Fibroblast of skin of left quadriceps (primary cell): ENCODE data around the gene TMEM116.
"Not testable (repeated sequence)": the region's sequence is repeated elsewhere in the genome, so short reads cannot be mapped to it uniquely, and the experiment has no call there.

Source experiments
- DNase-seq, 2 experiments: peaks; one replicate each; pipeline ENCODE4 v3.0.0-alpha.2; 2013; ENCODE audit warnings: low read depth in 2 of 2

TMEM116 gene

DNA sequence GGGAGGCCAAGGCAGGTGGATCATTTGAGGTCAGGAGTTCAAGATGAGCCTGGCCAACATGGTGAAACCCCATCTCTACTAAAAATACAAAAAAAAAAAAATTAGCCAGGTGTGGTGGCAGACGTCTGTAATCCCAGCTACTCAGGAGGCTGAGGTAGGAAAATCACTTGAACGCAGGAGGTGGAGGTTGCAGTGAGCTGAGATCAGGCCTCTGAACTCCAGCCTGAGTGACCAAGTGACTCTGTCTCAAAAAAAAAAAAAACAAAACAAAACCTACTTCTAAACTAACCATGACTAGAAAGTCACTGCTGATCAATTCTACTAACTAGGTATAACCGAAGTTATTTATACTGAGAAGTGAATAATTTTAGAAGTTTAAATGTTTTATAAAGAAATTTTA lies 3.4 kb downstream of the TMEM116 start:
- DNase-seq = not testable (repeated sequence)

DNA sequence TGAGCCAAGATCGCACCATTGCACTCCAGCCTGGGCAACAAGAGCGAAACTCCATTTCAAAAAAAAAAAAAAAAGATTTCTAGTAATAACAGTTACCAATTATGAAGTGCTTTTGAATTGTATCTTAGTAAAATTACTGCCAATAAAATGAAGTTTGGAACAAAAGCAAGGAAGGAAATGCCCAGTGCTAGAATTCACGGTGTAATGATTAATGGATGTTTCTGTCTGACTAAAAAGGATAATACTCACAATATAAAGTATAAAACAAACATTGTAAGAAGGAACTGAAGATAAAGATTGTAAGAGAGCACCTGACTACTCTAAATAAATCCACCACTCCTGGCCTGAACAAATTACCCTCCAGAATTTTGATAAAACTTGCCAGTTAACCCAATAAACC lies 4.0 kb downstream of the TMEM116 start:
- DNase-seq = no peak

DNA sequence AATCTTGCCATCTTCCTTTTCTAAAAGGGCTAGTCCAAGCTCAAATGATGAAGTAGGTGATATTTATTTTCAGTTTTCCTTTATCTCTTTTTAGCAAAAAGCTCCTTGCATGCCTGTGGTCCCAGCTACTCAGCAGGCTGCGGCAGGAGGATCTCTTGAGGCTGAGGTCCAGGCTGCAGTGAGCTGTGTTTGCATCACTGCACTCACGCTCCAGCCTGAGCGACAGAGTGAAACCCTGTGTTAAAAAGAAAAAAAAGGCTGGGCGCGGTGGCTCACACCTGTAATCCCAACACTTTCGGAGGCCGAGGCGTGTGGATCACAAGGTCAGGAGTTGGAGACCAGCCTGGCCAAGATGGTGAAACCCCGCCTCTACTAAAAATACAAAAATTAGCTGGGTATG lies 5.0 kb downstream of the TMEM116 start:
- no peak for DNase-seq

DNA sequence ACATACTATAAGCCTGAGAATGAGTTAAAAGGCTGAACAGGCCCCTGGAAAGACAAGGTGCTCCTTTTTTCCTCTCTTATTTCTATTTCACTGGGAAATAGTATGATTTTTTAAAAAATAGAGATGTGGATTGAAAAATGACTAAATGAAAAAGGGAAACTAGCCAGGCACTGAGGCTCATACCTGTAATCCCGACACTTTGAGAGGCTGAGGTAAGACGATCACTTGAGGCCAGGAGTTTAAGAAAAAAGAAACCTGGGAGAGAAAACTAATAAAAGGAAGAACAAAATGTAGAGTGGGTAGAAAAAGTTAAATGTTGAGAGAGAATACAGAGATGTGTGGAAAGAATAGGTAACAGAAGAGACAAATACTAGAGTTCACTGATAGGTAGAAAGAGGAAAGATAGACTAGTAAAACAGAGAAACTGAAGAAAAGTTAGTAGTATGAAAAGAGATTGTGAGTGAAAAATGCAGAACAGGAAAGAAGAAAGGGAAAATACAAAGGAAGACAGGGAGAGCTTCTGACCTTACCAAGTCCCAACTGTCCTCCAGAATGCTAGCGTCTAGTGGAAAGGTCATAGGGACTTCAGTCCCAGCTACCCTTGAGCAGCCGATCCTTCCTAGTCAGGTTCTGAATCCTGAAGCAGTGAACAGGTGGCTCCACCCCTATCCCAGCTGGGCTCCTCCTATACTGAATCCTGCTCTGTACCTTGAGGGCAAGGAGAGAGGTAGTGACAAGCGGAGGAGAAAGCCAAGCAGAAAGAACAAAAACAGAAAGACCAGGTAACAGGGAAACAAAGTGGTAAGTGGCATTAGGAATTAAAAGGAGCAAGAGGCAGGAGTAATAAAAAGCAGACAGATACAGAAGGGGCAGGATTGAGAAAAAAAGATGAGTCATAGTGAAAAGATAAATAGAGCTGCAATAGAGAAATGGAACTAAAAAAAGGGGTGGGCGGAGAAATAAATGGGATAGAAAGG lies 7.3 kb downstream of the TMEM116 start:
- DNase-seq = no peak

DNA sequence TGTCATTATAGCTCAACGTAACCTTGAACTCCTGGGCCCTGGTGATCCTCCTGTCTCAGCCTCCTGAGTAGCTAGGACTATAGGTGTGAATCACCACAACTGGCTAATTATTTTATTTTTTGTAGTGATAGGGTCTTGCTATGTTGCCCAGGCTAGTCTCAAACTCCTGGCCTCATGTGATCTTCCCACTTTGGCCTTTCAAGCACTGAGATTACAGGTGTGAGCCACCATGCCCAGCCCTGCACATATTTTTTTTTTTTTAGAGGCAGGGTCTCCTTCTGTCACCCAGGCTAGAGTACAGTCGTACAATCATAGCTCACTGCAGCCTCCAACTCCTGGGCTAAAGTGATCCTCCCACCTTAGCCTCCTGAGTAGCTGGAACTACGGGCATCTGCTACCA lies 8.9 kb downstream of the TMEM116 start:
- DNase-seq = no peak

DNA sequence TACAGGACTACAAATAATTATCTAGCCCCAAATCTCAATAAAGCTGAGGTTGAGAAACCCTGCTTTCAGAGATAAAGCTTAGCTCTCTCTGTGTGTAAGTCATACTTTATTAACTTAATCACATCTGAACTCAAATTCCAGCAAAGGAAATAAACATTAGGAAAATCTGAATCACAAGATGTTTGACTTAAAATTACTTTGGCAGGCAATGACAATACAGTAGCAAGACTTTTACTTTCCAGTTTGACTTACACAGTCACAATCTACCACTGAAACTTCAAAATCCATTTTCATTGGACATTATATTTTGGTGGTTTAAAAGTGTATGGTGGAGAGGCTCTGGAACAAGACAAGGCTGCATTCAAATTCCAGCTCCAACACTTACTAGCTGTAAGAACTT lies 11.4 kb downstream of the TMEM116 start:
- DNase-seq = no peak

DNA sequence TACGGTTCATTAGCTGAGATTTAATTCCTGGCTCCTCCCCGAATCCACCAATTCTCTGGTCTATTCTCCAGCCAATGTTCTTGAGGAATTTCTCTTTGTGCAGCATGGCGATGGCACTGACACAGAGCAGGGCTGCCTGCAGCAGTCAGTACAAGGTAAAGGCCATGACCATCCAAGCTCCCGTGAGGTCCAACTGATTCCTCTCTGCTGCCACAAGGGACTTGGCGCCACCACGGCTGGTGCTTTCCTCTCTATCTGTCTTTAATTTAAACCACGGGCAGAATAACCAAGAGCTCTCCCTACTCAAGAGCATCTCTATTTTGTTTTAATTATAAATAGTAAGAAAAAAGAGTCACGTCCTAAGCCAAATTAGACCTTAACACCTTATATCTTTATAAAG lies 12.1 kb downstream of the TMEM116 start:
- no peak for DNase-seq

DNA sequence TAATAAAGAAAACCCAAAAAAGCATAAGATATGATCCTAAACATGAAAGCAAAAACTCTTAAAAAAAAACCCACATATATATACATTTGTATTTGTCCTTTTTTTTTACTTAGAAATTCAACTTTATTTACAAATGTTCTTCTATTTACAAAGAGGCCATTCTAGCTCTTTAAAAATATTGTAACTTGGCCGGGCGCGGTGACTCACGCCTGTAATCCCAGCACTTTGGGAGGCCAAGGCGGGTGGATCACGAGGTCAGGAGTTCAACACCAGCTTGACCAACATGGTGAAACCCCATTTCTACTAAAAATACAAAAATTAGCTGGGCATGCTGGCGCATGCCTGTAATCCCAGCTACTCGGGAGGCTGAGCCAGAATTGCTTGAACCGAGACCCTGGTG lies 13.8 kb downstream of the TMEM116 start:
- not testable (repeated sequence) for DNase-seq

DNA sequence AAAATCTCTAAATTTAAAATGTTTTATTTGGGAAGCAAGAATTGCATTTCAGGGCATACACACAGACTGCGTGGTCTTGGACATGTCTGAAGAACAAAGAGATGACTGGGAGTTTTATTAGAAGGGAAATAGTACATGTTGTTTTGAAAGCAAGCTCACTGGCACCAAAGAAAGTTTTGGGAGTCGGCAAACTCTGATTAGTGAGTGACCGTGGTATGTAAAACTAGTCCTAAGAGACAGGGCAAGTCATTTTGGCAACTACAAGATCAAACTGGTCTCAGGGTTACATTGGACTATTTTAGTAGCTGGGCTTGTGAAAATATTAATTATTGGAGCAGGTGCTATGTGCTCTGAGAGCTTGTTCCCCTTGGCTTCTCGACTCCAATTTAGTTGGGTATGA lies 14.9 kb downstream of the TMEM116 start:
- no peak for DNase-seq

DNA sequence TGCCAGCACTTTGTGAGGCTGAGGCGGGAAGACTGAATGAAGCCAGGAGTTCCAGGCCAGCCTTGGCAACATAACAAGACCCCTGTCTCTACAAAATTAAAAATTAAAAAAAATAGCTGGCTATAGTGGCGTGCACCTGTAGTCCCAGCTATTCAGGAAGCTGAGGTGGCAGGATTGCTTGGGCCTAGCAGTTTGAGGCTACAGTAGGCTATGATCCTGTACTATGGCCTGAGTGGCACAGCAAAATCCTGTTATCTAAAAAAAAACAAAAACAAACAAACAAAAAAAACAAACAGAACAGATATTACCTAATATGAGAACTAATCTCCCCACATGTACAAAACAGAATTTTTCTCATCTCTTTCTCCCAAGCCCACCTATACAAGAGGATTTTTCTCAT lies 15.7 kb downstream of the TMEM116 start:
- no peak for DNase-seq

DNA sequence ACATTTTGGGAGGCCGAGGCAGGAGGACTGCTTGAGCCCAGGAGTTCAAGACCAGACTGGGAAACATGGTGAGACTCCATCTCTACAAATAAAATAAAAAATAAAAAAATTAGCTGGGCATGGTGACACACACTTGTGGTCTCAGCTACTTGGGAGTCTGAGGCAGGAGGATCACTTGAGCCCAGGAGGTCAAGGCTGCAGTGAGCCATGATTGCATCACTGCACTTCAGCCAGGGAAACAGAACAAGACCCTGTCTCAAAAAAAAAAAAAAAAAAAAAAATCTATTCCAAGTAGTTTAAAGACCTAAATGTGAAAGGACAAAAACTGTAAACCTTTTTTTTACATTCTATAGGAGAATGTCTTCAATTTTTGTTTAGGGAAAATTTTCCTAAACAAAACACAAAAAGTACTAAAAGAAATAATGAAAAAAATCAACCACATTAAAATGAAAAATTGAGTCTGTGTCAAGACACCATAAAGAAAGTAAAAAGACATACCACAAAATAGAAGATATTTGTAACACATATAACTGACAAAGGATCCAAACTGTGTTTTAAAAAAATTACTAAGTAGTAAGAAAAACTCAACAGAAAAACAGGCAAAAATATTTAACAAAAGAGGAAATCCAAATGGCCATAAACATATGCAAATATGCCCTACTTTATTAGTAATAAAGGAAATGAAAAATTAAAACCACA lies 17.0 kb downstream of the TMEM116 start:
- no peak for DNase-seq

DNA sequence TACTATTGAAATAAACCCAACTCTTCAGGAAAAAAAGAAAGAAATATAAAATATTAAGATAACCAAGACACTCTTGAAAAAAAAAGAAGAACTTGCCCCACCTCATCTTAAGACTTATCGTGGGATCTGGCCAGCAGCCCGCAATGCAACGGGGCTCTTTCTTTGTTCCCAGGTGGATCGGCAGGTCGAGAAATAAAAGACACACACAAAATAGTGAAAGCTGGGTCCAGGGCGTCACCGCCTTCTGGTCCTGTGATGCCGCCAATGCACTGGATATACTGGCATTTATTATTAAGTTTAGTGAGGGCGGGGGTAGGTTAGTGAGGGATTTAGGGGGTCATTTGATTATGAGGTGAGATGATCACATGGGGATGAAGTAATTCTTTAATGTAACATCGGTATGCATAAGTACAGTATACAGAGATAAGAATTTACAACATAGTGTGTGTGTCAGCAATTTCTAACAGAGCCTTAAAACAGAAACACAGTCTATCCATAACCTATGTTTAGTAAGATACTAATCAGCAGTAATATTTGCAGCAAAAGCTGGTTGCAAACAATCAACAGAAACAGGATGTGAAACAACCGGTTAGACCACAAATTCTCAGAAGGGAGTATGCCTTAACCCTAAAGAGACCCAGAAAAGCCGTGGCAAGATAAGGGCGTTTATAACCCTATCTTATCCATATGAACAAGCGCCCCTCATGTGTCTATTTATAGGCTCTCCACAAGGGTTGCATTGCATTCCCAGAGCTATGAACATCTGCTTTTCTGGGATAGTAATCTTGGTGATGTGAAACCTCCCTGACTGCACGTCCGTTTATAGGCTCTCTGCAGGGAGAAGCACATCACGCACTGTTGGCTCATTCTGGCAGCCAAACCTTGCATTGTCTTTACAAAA lies 18.5 kb downstream of the TMEM116 start:
- DNase-seq = not testable (repeated sequence)

DNA sequence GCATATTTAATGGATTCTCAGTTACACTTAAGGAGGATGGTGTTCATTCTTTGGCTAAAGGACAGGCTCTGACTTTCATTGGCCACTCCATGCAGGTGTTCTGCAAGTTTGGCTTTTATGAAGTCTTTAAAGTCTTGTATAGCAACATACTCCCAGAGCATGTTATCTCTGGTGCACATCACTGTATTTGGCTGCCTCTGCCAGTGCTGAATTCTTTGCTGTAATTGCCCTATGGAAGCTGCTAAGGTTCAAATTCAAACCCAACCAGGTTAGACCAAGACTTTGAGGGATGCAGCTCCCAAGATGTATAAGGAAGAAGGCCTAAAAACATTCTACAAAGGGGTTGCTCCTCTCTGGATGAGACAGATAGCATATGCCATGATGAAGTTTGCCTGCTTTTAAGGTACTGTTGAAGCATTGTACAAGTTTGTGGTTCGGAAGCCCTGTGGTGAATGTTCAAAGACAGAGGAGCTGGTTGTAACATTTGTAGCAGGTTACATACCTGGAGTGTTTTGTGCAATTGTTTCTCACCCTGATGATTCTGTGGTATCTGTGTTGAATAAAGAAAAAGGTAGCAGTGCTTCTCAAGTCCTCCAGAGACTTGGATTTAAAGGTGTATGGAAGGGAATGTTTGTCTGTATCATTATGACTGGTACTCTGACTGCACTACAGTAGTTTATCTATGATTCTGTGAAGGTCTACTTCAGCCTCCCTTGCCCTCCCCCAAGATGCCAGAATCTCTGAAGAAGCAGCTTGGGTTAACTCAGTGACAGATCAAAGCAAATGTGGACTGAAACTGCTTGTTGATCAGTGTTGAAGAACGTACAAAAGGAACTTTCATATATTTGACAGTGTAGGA lies 19.4 kb downstream of the TMEM116 start:
- DNase-seq = no peak

DNA sequence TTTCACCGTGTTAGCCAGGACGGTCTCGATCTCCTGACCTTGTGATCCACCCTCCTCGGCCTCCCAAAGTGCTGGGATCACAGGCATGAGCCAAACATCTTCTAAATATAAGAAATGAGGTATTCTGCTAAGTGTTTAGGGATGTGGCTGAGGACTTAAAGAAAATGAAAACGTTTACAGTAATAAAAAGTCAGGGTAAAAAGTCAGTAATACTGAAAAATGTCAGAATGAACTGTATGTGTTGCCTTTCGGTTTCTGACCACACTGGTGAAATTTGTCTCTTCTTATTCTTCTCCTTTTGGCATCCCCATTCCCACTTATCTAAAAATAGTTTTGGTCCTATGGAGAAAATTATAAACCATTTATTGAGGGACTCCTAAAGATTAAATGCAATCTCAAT lies 20.5 kb downstream of the TMEM116 start:
- DNase-seq = no peak

DNA sequence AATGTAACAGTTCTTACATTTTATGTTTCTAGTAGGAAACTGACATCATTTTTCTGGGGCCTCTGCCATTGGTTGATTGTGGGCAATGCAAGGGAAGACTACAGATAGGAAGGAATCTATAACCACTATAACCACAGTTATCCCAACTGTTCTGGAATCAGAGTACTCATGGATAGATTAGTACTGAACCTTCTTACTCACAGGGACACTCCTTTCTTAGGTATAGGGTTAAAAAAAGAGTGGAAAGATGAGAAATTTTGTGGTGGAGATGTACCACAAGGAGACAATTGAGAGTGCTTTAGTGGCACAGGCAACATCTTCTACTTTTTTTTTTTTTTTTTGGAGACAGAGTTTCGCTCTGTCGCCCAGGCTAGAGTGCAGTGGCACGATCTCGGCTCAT lies 21.0 kb downstream of the TMEM116 start:
- DNase-seq = no peak

DNA sequence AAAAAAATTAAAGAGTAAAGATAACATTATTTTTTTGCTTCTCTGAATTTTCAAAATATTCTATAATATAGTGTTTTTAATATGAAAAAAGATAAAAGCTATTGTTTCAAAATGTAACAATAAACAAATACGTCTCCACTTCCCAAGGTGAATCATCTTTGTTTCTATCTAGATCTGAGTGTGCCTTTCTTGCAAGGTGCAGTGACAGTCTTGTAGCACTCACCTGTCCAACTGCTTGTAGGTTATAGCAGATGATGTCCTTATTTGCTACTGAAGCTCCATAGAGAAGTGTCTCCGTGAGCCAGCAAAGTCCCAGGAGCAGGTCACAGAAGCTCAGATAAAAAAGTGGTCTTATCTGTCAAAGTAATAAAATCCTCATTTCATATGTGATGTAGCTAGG lies 21.4 kb downstream of the TMEM116 start:
- no peak for DNase-seq

DNA sequence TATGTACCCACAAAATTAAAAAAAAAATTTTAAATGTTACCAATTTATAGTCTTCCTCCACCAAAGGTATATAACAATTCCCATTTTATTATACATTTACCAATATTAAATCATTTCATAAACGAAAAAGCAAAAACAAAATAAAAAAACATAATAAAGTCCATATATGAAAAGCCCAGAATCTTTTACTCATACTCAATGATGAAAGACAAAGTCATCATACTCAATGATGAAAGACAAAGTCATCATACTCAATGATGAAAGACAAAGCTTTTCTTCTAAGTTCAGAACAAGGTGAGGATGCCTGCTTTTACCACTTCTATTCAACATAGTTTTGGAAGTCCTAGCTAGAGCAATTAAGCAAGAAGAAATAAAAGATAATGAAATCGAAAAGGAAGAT lies 28.1 kb downstream of the TMEM116 start:
- DNase-seq = no peak

DNA sequence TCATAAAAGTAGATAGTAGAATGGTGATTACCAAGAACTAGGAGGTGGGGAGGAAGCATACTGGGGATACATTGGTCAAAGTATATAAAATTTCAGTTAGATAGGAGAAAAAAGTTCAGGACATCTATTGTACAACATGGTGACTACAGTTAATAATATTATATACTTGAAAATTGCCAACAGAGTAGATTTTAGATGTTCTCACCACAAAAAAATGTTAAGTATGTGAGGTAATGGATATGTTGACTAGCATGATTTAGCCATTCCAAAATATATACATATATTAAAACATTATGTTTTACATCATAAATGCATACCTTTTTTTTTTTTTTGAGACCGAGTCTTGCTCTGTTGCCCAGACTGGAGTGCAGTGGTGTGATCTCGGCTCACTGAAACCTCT lies 31.0 kb downstream of the TMEM116 start:
- peak; percentile 25 for DNase-seq

DNA sequence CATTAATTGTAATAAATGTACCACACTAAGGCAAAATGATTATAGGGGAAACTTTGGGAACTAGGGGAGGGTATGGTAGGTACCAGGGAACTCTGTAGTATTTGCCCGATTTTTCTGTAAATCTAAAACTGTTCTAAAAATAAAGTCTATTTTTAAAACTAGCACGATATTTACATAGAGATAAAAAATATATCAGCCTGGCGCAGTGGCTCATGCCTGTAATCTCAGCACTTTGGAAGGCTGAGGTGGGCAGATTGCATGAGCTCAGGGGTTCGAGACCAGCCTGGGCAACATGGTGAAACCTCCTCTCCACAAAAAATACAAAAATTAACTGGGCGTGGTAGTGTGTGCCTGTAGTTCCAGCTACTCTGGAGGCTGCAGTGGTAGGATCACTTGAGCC lies 32.4 kb downstream of the TMEM116 start:
- DNase-seq = no peak

DNA sequence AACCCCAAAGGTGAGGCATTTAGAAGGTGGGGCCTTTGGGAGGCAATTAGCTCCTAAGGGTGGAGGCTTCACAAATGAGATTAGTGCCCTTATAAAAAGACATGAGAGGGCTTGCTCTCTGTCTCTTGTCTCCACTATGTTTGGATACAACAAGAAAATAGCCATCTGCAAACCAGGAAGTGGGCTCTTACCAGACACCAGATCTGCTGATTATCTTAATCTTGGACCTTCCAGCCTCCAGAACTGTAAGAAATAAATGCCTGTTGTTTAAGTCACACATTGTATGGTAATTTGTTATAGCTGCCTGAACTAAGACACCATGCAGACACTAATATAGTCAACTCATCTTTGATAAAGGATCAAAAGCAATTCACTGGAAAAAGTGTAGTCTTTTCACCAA lies 34.4 kb downstream of the TMEM116 start:
- DNase-seq = no peak

DNA sequence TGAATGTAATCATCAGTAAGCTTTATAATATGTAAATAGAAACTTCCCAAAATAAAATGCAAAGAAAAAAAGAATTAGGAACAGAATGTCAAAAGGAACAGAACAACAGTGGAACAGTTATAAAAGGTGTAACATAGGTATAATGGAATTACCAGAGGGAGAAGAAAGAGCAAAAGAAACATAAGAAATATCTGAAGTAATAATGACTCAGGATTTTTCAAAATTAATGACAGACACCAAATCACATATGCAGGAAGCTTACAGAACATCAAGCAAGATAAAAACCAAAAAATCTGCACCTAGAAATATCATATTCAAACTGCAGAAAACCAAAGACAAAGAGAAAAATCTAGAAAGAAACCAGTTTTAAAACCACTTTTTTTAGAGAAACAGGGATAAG lies 36.1 kb downstream of the TMEM116 start:
- DNase-seq = no peak
